Stomach (tissue), 9 donors: ENCODE measurements around the gene SCN5A. TPM values are rescaled to one million over a fixed set of nuclear protein-coding genes. Genes with fewer than 3 reads are reported as not detected.

Source experiments
- DNase-seq, 2 donors: peaks; one replicate each; pipeline versions ENCODE4 v3.0.0 to v3.0.0-alpha.2; 2013 to 2019
- H3K27ac ChIP-seq, 5 donors: fragments of 200-600 bp in 4 of 5; sonication (generic) in 4 of 5; one replicate each; pipeline ENCODE4 v1.5.1; 2013 to 2019; ENCODE audit warnings: mild to moderate bottlenecking in 1 of 5, moderate library complexity in 1 of 5
- H3K27me3 ChIP-seq, 3 donors: fragments of 200-600 bp; sonication (generic); one replicate each; pipeline ENCODE4 v1.5.1; 2017 to 2019; ENCODE audit warnings: mixed run types in 1 of 3
- H3K36me3 ChIP-seq, 4 donors: fragments of 200-600 bp; sonication (generic); 1 replicate in 3 of 4; 2 replicates in 1 of 4; pipeline ENCODE4 v1.5.1; 2016 to 2019
- H3K4me1 ChIP-seq, 4 donors: fragments of 200-600 bp; sonication (generic); one replicate each; pipeline ENCODE4 v1.5.1; 2016 to 2019
- H3K4me3 ChIP-seq, 4 donors: fragments of 200-600 bp; sonication (generic) in 3 of 4; one replicate each; pipeline ENCODE4 v1.5.1; 2016 to 2019; ENCODE audit warnings: mild to moderate bottlenecking in 1 of 4
- H3K9me3 ChIP-seq, 4 donors: fragments of 200-600 bp; sonication (generic); one replicate each; pipeline ENCODE4 v1.5.1; 2016 to 2019
- CTCF ChIP-seq, 7 experiments: fragments of 450-650 bp in 4 of 7; fragments of 200-600 bp in 3 of 7; sonication (generic) in 3 of 7; IDR thresholded peaks; one replicate each; pipeline ENCODE4 v1.5.1; 2016 to 2019; ENCODE audit warnings: antibody characterized with exemption in 7 of 7, control low read depth in 2 of 7, mild to moderate bottlenecking in 1 of 7
- EP300 ChIP-seq: sonication (generic); formaldehyde crosslinking; IDR thresholded peaks from one replicate; pipeline ENCODE4 v1.6.1; 2017; ENCODE audit warnings: antibody characterized with exemption
- POLR2A ChIP-seq, 4 donors: fragments of 450-650 bp; IDR thresholded peaks; one replicate each; pipeline ENCODE4 v1.6.1; 2016; ENCODE audit warnings: antibody characterized with exemption in 4 of 4, control low read depth in 2 of 4, mild to moderate bottlenecking in 1 of 4, moderate library complexity in 1 of 4
- POLR2AphosphoS5 ChIP-seq, 3 donors: sonication (generic); formaldehyde crosslinking; IDR thresholded peaks; one replicate each; pipeline ENCODE4 v1.6.1; 2016; ENCODE audit warnings: antibody characterized with exemption in 3 of 3
- whole genome bisulfite sequencing, 5 donors: extraction: QIAGEN DNeasy Blood & Tissue Kit in 3 of 5; methylation state at CpG; one replicate each; pipeline versions ENCODE4 v1.1.5 to v1.1.7; 2013 to 2018; 5-methylcytosine and 5-hydroxymethylcytosine counted together
- intact Hi-C: fragments of 100-400 bp; cut with DNase I; formaldehyde crosslinking; loops from one replicate; pipeline ENCODE4 v1.15.1; 2023; ENCODE audit warnings: low total_unique reads
- polyA plus RNA-seq, 3 donors: library from polyadenylated mRNA; stranded (reverse); fragments of 200-250 nt; gene quantifications; one replicate each; pipeline ENCODE4 v1.2.3, GENCODE V29; 2013
- total RNA-seq, 5 donors: library from RNA; depleted of rRNA; stranded (reverse); fragments of >200 nt; gene quantifications; one replicate each; pipeline versions ENCODE4 v1.1.0 to v1.2.3, GENCODE V29; 2014 to 2016
- donor health status: healthy with polysubstance abuse.
- donor health status: Bipolar disorder and iron deficiency.
- donor health status: healthy.

The SCN5A gene
- total and polyA plus RNA-seq, 8 donors: 0.05 to 1.1 (median 0.10) TPM; not detected in 4

DNA sequence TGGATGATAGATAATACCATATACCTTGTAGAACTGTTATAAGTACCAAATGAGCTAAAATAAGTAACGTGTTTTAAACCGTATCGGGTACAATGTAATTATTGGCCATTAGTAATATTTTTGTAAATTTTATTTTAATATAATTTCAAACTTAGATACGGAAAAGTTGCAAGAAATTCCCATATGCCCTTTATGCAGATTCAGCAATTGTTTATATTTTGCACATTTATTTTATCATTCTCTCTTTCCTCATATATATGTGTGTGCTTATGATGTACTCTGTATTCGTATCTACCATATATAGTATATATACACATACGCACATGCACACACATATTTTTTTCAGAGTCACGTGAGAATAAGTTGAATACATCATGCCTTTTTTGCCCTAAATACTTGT is 114.9 kb downstream of the SCN5A start:
- no peak for TF ChIP-seq POLR2A (IDR thresholded peaks at IDR 0.05)
- TF ChIP-seq EP300: no peak
- TF ChIP-seq POLR2AphosphoS5 (IDR thresholded peaks at IDR 0.05): no peak
- TF ChIP-seq CTCF (IDR thresholded peaks at IDR 0.05): no peak
- Histone ChIP-seq H3K27me3 (no peaks in the 10 kb centered on the region), H3K36me3 (peaks cover 0 to 39% (median 6%) of the 10 kb centered on the region in 4 donors), H3K4me1 (no peaks in the 10 kb centered on the region), H3K4me3 (no peak overlapping the region), H3K27ac (no peak overlapping the region), H3K9me3 (no peaks in the 10 kb centered on the region)
- intact Hi-C loops: no loop called here
- no peak for DNase-seq
- WGBS, 5 donors: 95 to 99% (median 98%) methylated on average over 7 of the region's 7 CpGs

GRCh38 chr3:38534180-38534579 is 115.3 kb downstream of the SCN5A start:
- WGBS, 5 donors: 88 to 100% (median 99%) methylated on average over 2 of the region's 2 CpGs
- no peak overlapping the region for H3K4me3 ChIP-seq
- peaks cover 0 to 39% (median 8%) of the 10 kb centered on the region in 4 donors for H3K36me3 ChIP-seq
- intact Hi-C loops: no loop called here
- no peak for DNase-seq
- no peak overlapping the region for H3K27ac ChIP-seq
- no peaks in the 10 kb centered on the region for H3K4me1 ChIP-seq
- no peaks in the 10 kb centered on the region for H3K9me3 ChIP-seq
- no peaks in the 10 kb centered on the region for H3K27me3 ChIP-seq
- TF ChIP-seq POLR2A (IDR thresholded peaks at IDR 0.05): no peak
- TF ChIP-seq POLR2AphosphoS5 (IDR thresholded peaks at IDR 0.05): no peak
- no peak for TF ChIP-seq CTCF (IDR thresholded peaks at IDR 0.05)
- no peak for TF ChIP-seq EP300

DNA sequence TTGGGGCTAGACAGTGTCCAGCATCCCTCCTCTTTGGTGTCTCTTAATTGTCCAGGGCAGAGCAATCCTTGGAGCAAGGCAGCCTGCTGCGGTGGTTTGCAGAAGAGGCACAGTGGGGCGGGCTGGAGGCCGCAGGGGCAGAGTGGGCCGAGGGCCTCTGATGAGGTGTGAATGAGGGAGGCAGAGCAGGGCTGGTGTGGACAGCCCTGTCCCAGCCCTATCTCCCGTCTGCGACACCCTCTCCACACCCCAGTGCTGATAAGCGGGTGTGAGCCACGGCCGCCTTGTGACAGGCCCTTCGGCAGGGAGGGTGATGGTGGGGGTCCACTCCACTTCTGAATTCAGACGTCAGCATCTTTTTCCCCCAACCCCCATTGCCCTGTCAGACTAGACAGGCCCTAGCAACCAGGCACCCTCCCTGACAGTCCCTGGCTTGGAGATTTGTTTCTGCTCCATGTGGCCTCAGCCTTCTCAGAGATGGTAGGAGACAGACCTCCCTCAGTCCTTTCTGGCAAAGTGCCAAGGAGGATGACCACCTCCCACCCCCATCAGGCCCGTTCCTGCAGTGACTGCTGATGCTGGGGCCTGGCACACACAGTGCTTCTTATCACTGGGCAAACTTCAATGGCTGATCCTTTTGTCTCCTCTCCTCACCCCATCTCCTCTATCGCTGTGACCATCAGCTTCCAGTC is 116.1 kb downstream of the SCN5A start:
- Histone ChIP-seq H3K27me3 (no peaks in the 10 kb centered on the region), H3K36me3 (peaks cover 0 to 41% (median 10%) of the 10 kb centered on the region in 4 donors), H3K4me1 (no peaks in the 10 kb centered on the region), H3K4me3 (no peak overlapping the region), H3K27ac (no peak overlapping the region), H3K9me3 (no peaks in the 10 kb centered on the region)
- no peak for TF ChIP-seq CTCF (IDR thresholded peaks at IDR 0.05)
- TF ChIP-seq POLR2AphosphoS5 (IDR thresholded peaks at IDR 0.05): no peak
- TF ChIP-seq EP300: no peak
- no peak for TF ChIP-seq POLR2A (IDR thresholded peaks at IDR 0.05)
- no peak for DNase-seq
- intact Hi-C loops: no loop called here
- 69 to 82% (median 75%) methylated on average over 8 to 13 of the region's 13 CpGs for WGBS, 5 donors

DNA sequence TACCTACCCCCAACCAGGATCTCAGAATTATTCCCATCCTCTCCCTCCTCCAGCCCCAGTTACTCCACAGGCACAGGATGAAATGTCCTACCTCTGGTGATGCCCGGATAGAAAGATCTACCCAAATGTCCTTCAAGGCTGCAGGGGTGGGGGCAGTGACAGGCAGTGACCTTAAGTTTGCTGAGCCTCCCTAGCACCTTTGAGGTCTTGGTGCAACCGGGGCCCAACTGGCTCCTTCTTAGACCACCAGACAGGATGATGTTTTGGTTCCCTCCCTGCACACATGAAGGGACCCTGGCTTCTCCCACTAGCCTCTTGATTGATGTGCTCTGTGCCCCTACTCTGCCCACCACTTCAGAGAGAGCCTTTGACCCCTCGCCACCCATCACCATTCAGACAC is 117.0 kb downstream of the SCN5A start:
- Histone ChIP-seq H3K4me3 (no peak overlapping the region), H3K4me1 (no peaks in the 10 kb centered on the region), H3K27me3 (no peaks in the 10 kb centered on the region), H3K27ac (no peak overlapping the region), H3K36me3 (peaks cover 0 to 50% (median 18%) of the 10 kb centered on the region in 4 donors), H3K9me3 (no peaks in the 10 kb centered on the region)
- no peak for DNase-seq
- intact Hi-C loops: no loop called here
- TF ChIP-seq EP300: no peak
- TF ChIP-seq CTCF (IDR thresholded peaks at IDR 0.05): no peak
- 60 to 93% (median 65%) methylated on average over 2 to 3 of the region's 3 CpGs for WGBS, 5 donors
